NCI-H748 (cell line): ENCODE data around the gene TMEM132E.

Source experiments
- DNase-seq: peaks from one replicate; lab custom pipeline; 2025; ENCODE audit not compliant: unreplicated experiment; lab: John Stamatoyannopoulos, UW

Gene TMEM132E

GRCh38 chr17:34567691-34568465 lies 11.5 kb upstream of the TMEM132E start:
- DNase-seq = no peak

DNA sequence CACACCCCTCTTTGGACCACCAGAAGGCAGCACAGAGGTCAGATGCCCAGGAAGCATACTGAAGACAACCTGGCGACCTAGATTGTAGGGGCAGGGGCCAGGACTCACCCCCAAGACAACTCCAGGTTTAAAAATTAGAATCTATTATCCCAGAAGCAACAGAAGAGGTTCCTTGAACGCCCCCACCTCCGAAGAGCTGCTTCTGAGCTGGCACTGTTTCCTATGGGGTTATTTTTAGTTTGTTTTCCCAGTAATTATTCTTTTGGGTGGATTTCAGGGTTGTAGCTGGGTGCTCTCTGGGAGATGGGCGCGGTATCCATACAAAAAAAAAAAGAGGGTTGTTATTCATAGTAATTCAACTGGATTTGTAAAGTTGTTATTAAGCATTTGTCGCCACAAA lies 10.4 kb upstream of the TMEM132E start:
- no peak for DNase-seq

GRCh38 chr17:34569591-34569990 lies 9.8 kb upstream of the TMEM132E start:
- no peak for DNase-seq

DNA sequence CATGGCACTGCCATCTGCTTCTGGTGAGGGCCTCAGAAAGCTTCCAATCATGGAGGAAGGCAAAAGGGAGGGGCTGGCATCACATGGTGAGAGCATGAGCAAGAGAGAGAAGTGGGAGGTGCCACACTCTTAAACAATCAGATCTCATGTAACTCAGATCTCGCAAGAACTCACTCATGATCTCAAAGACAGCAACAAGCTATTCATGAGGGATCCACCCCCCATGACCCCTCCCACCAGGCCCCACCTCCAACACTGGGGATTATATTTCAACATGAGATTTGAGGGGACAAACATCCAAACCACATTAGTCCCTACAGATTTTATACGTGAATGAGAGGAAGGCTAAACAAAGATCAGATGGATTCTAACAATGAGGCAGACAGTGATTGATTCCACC lies 8.9 kb upstream of the TMEM132E start:
- DNase-seq = peak; percentile 6

- DNase-seq = no peak
Observed at GRCh38 chr17:34571428-34572130, 7.8 kb upstream of the TMEM132E start.

DNA sequence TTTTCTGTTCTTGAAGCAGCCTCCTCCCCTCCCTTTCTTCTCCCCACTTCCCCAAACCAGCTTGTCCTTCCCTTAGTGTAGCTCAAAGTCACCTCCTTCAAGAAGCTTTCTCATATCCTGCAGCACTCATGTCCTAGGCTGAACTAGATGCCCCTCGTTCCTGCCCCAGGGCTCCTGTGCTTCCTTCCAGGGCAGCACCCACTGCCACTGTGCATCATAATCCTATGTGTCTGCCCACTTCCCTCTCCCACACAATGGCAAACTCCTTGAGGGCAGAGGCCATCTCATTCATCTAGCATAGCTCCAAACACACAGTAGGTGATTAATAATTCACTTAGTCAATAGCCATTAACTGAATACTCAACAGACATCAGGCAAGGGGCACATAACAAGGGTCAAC lies 6.9 kb upstream of the TMEM132E start:
- no peak for DNase-seq

GRCh38 chr17:34575182-34575581 lies 4.2 kb upstream of the TMEM132E start:
- DNase-seq = no peak

- DNase-seq = no peak
Observed at GRCh38 chr17:34578016-34578415, 1.4 kb upstream of the TMEM132E start.

DNA sequence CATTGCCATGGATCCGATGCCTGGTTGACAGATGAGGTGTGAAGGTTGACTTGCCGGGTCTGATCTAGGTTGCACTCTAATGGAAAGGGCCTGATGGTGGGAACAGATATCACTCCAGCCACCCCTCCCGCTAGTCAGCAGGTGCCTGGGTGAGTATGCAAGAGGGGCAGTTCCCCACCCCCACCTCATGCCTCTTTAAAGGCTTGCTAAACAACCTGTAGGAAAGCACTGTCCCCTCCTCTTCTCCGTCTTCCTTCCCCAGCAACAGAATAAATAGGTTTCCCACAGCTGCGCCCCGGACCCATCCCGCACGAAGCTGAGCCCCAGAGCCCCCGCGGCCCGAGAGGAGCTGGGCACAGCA lies 746 bp upstream of the TMEM132E start:
- DNase-seq = no peak

GRCh38 chr17:34579979-34580684 lies 750 bp downstream of the TMEM132E start:
- peak; percentile 47 for DNase-seq

DNA sequence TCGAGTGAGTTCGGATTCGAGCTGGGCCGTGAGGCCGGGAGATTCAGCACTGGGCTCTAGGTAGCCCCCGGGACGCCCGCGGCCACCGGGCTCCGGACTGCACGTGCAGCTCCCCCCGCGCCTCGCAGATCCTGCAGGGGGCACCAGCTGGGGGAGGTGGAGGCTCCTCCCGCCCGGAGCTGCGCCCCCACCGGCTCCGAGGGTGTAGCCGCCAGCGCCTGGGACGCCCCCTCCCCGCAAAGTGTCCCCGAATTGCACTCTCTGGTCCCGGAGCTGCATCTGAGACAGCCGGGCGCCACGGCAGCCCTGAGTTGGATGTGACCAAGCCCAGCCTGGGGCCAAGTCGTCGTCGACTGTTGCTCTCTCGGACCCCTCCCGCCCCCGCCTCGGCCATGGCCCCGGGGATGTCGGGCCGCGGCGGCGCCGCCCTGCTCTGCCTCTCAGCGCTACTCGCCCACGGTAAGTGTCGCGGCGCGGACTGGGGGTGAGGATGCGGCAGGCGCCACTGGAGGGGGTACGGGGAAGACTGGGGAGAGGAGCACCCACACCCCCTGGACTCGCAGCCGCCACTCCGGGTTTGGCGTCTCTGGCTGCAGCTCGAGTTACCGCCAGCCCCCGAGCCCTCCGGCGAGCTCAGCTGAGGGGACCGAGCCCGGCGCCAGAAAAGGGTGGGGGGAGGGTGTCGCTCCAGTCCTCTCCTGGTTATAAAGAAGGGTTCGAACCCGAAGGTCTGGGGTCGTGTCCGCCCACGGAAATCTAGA lies 1.5 kb downstream of the TMEM132E start:
- DNase-seq = peak; percentile 23

- no peak for DNase-seq
Observed at GRCh38 chr17:34581446-34582184, 2.2 kb downstream of the TMEM132E start.

GRCh38 chr17:34582185-34582900 lies 3.0 kb downstream of the TMEM132E start:
- DNase-seq = no peak

- no peak for DNase-seq
Observed at GRCh38 chr17:34582901-34583245, 3.5 kb downstream of the TMEM132E start.

GRCh38 chr17:34584805-34585416 lies 5.5 kb downstream of the TMEM132E start:
- peak; percentile 36 for DNase-seq

DNA sequence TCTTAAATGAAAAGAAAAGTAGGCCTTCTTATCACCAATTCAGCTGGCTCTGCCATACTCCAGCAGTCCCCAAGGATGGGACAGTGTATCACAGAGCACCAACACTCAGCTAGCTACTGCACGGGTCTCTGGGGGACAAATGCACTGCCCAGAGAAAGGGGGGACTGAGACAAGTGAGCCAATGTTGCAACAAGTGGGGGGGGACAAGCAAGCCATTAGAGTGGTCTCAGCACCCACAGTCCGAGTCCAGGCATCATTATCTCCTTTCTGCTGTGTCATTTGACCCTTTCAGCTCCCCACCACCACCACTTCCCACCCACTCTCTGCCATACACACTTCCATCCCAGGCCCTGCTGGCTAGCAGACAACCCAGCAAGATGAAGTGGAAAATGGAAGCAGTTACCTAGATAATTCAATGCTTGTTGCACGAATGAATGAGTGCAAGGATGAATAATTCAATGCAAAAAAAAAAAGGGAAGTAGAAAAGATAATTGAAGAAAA lies 7.0 kb downstream of the TMEM132E start:
- no peak for DNase-seq

- no peak for DNase-seq
Observed at GRCh38 chr17:34588266-34588665, 8.9 kb downstream of the TMEM132E start.

DNA sequence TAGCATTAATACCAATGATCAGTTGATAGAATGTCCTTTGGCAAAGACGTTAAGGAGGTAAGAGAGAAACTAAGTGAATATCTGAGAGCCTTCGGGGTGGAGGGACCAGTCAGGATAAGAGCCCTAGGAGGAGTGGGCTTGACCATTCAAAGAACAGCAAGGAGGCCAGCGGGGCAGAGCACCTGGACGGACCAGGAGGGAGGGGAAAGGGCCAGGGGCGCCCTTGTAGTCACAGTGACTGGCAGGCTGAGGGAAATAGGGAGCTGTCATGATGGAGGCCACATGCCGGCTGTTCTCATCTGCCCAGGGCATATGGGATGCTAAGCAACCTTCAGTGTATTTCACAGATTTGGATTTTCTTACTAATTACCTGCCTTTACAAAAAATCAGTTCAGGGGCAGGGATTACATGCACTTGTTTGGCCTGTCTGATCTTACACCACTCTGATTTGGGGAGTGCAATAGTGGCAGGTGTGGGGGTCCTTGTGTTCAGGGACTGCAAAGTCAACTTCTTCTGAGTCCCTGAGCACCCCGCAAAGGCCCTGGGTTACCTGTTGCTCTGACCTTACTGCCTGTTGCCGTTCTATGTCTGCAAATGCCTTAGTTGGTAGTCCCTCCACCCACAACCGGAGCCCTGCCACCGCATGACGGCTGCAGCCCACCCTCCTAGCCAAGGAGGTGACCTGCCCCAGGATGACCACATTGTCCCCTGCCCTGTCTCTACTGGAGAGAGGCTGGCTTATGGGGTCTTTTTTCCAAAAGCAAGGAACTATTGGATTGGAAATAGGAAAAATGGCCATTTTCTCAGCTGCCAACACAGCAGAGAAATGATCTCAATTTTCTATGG lies 10.0 kb downstream of the TMEM132E start:
- DNase-seq = no peak

- no peak for DNase-seq
Observed at GRCh38 chr17:34592002-34592401, 12.6 kb downstream of the TMEM132E start.
